Neuron (in vitro differentiated cells): ENCODE measurements around the gene ALOX15B.
"Not testable (repeated sequence)": the region's sequence is repeated elsewhere in the genome, so short reads cannot be mapped to it uniquely, and the experiment has no call there.

ENCODE experiments used
- H2AFZ ChIP-seq: one replicate; pipeline ENCODE4 v1.6.1; 2013; ENCODE audit warnings: low read depth, mild to moderate bottlenecking, inconsistent platforms, low read length, moderate library complexity
- H3K27me3 ChIP-seq: one replicate; pipeline ENCODE4 v1.6.1; 2013; ENCODE audit warnings: low read length; ENCODE audit not compliant: insufficient read depth
- H3K36me3 ChIP-seq: one replicate; pipeline ENCODE4 v1.6.1; 2013; ENCODE audit warnings: low read length; ENCODE audit not compliant: insufficient read depth
- H3K4me1 ChIP-seq: one replicate; pipeline ENCODE4 v1.6.1; 2013; ENCODE audit warnings: low read length; ENCODE audit not compliant: insufficient read depth
- H3K4me3 ChIP-seq: 2 replicates; pipeline ENCODE4 v1.5.1; 2013; ENCODE audit warnings: mild to moderate bottlenecking, low read length, moderate library complexity
- H3K9me3 ChIP-seq: one replicate; pipeline ENCODE4 v1.6.1; 2013; ENCODE audit warnings: low read length

The ALOX15B gene

DNA sequence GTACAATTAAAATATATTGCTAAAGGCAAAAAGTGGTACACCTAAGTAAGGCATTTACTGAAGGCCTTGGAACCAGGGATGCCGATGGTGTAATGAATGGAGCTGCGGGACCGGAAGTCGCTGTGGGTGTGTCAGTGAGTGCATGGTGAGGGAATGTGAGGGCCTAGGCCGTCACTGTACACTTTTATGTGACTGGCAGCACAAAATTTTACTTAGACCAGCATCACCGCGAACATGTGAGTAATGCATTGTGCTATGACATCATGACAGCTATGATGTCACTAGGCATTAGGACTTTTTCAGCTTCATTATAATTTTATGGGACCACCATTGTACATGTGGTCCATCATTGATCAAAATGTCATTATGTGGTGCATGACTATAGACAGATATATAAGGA, 14.7 kb downstream of the ALOX15B start:
- no peaks in the 10 kb centered on the region for H3K36me3 ChIP-seq
- H3K9me3 ChIP-seq: no peaks in the 10 kb centered on the region
- no peak overlapping the region for H3K4me3 ChIP-seq
- H2AFZ ChIP-seq: no peak overlapping the region
- H3K4me1 ChIP-seq: no peaks in the 10 kb centered on the region
- H3K27me3 ChIP-seq: peaks cover 13% of the 10 kb centered on the region

DNA sequence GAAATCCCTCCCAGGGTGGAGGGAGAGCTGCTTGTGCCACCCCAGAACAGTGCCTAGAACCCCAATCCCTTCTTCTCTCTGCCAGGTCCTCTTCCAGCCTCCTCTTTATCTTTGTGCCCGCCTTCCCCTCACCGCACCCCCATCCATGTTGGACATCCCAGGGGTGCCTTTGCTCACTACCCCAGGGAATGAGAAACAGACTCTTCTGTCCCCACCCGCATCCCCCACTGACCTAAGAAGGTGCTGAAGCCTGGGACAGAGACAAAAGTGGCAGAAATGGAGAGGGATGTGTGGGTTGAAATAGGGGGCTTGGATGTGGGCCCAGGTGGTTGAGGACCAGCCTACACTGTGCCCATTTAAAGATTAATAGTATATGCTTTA, 17.0 kb downstream of the ALOX15B start:
- no peaks in the 10 kb centered on the region for H3K9me3 ChIP-seq
- no peaks in the 10 kb centered on the region for H3K36me3 ChIP-seq
- no peaks in the 10 kb centered on the region for H3K4me1 ChIP-seq
- H3K27me3 ChIP-seq: peaks cover 31% of the 10 kb centered on the region
- no peak overlapping the region for H3K4me3 ChIP-seq
- H2AFZ ChIP-seq: no peak overlapping the region

DNA sequence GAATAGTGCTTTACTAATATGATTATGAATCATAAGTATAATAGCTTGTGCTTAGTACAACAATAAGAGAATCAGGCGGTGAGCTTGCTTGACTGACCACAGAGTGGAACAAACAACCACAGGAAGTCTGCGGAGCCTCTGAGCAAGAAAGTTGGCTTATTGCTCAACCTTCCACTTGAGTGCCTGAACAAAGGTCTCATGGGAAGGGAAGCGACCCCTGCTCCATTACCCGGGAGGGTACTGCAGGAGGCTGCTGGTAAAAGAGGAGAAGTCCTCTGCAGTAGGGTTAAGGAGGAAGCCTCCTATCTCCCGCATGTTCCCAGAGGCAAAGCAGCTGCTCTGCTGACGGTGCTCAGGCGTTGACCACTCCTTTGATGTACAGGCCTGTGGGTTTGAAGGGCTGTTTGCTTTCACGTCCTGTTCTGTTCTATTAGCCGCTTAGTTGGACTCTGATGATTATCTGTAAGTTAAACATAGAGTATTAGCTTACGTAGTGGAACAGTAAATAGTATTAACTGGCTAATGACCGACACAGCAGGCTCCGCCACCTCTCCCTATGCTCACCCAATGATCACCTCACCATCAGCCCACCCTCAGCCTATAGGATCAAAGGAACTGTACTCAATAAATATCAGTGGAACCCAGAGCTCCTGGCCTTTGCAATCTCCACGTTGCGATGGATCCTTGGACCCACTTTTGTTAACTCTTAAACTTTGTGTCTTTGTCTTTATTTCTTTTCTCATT, 17.5 kb downstream of the ALOX15B start:
- no peaks in the 10 kb centered on the region for H3K4me1 ChIP-seq
- peaks cover 36% of the 10 kb centered on the region for H3K27me3 ChIP-seq
- no peak overlapping the region for H2AFZ ChIP-seq
- no peaks in the 10 kb centered on the region for H3K36me3 ChIP-seq
- H3K4me3 ChIP-seq: no peak overlapping the region
- H3K9me3 ChIP-seq: no peaks in the 10 kb centered on the region

DNA sequence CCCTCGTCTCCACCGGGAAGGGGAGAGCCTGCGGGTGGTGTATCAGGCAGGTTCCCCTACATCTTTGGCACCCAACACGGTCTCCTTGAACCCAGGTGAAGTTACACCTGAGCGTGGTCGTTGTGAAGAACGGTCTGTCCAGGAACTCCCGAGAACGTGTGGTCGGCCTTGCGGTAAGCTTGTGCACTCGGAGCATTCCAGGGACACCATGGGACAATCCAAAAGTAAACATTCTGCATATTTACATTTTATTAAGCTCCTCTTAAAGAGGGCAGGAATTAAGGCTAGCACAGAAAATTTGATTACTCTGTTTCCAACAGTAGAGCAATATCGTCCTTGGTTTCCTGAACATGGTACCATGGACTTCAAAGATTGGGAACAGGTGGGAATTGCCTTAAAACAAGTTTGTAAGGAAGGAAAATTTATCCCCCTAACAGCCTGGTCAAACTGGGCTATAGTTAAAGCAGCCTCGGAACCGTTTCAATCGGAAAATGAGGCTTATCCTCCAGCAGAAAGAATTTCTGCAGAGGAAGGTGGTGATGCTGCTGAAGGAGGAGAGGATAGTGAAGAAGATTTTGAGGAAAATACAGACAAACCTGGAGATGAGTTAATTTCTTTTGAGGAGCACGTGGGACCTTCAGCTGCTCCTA, 18.2 kb downstream of the ALOX15B start:
- no peak overlapping the region for H3K4me3 ChIP-seq
- H3K36me3 ChIP-seq: no peaks in the 10 kb centered on the region
- H3K4me1 ChIP-seq: no peaks in the 10 kb centered on the region
- H2AFZ ChIP-seq: no peak overlapping the region
- H3K9me3 ChIP-seq: no peaks in the 10 kb centered on the region
- peaks cover 34% of the 10 kb centered on the region for H3K27me3 ChIP-seq

DNA sequence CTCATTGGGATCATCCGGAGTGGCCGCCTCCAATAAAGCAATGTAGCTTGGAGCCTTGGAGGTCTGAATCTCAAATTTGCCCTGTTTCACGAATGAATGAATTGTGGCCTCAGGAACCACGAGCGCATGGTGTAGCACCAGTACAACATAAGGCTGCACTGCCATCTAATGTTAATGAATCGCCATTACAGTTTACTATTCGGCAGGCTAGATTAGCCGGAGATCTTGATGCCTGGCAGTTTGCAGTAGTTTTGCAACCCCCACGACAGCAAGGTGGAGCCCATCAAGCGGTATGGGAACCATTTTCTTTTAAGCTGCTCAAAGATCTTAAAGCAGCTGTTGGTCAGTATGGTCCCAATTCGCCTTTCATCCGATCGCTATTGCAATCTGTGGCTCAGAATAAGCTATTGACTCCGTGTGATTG, 18.8 kb downstream of the ALOX15B start:
- H2AFZ ChIP-seq: no peak overlapping the region
- H3K4me3 ChIP-seq: no peak overlapping the region
- H3K36me3 ChIP-seq: no peaks in the 10 kb centered on the region
- H3K27me3 ChIP-seq: peaks cover 39% of the 10 kb centered on the region
- no peaks in the 10 kb centered on the region for H3K4me1 ChIP-seq
- no peaks in the 10 kb centered on the region for H3K9me3 ChIP-seq

DNA sequence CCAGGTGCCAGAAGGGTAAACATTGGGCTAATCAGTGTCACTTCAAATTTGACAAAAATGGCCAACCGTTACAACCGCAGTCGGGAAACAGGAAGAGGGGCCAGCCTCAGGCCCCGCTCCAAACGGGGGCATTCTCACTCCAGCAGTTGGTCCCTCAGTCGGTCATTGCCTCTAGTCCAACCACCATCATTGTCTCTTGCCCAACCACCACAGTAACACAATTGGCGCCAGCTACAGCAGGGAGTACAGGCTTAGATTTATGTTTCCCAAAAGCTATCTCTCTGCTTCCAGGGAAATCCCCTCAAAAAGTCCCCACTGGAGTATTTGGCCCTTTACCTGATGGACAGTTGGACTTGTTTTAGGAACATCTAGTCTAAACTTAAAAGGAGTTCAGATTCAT, 20.3 kb downstream of the ALOX15B start:
- Histone ChIP-seq H3K4me1 (no peaks in the 10 kb centered on the region), H3K36me3 (no peaks in the 10 kb centered on the region), H3K9me3 (no peaks in the 10 kb centered on the region), H3K4me3 (no peak overlapping the region), H3K27me3 (peaks cover 49% of the 10 kb centered on the region), H2AFZ (no peak overlapping the region)

DNA sequence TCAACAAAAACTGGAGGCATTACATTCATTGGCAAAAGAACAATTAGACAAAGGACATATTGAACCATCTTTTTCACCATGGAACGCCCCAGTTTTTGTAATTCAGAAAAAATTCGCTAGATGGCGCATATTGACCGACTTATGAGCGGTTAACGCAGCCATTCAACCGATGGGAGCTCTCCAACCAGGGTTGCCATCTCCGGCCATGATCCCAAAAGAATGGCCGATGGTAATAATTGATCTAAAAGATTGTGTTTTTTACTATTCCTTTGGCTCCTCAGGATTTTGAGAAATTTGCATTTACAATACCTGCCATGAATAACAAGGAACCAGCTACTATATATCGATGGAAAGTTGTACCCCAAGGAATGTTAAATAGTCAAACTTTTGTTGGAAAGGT, 21.4 kb downstream of the ALOX15B start:
- H3K27me3 ChIP-seq: peaks cover 59% of the 10 kb centered on the region
- H3K36me3 ChIP-seq: no peaks in the 10 kb centered on the region
- no peaks in the 10 kb centered on the region for H3K4me1 ChIP-seq
- no peak overlapping the region for H2AFZ ChIP-seq
- no peaks in the 10 kb centered on the region for H3K9me3 ChIP-seq
- H3K4me3 ChIP-seq: no peak overlapping the region

DNA sequence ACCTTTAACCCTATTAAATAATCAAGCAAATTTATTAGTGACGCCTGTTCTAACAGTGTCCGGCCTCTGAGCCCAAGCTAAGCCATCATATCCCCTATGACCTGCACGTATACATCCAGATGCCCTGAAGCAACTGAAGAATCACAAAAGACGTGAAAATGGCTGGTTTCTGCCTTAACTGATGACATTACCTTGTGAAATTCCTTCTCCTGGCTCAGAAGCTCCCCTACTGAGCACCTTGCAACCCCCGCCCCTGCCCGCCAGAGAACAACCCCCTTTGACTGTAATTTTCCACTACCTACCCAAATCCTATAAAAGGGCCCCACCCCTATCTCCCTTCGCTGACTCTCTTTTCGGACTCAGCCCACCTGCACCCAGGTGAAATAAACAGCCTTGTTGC, 23.0 kb downstream of the ALOX15B start:
- H3K9me3 ChIP-seq, H3K36me3 ChIP-seq, H2AFZ ChIP-seq, H3K4me1 ChIP-seq, H3K4me3 ChIP-seq: not testable (repeated sequence)
- peaks cover 65% of the 10 kb centered on the region for H3K27me3 ChIP-seq

DNA sequence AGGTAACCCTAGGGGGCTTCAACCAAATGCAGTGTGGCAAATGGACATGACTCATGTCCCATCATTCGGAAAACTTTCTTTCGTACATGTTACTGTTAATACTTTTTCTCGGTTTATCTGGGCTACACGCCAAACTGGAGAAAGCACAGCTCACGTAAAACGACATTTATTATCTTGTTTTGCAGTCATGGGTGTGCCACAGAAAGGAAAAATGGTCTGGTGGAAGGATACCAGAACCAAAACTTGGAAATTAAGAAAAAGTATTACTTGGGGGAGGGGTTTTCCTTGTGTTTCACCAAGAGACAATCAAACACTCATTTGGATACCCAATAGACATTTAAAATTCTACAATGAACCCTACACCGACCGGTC, 23.6 kb downstream of the ALOX15B start:
- H3K4me3 ChIP-seq: no peak overlapping the region
- H3K27me3 ChIP-seq: peaks cover 71% of the 10 kb centered on the region
- H3K9me3 ChIP-seq: no peaks in the 10 kb centered on the region
- H2AFZ ChIP-seq: no peak overlapping the region
- no peaks in the 10 kb centered on the region for H3K4me1 ChIP-seq
- no peaks in the 10 kb centered on the region for H3K36me3 ChIP-seq

DNA sequence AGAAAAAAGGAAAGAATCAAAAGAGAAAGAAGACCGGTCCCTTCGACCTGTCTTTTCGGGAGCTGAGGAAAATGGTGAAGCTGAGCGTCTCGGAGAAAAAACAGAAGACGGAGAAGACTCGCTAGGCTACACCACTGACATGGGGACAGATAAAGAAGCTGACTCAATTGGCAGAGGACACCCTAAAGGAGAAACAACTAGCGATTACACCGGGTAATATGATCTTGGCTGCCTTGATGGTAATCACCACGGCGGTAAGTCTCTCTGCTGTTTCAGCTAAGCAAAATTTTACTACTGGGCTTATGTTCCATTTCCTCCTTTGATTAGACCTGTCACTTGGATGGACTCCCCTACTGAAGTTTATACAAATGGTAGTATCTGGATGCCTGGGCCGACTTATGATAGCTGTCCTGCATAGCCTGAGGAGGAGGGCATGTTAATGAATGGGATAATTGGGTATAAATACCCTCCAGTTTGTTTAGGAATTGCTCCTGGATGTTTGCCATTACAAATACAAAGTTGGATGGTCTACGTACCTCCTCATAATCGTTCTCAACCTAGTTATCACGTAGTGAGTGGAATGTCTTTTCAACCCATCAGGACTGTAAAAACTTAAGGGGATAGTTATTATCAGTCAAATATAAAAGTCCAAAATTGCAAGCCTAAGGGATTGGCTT, 24.1 kb downstream of the ALOX15B start:
- H3K4me1 ChIP-seq: no peaks in the 10 kb centered on the region
- no peaks in the 10 kb centered on the region for H3K9me3 ChIP-seq
- H3K27me3 ChIP-seq: peaks cover 74% of the 10 kb centered on the region
- no peaks in the 10 kb centered on the region for H3K36me3 ChIP-seq
- H3K4me3 ChIP-seq: no peak overlapping the region
- no peak overlapping the region for H2AFZ ChIP-seq

DNA sequence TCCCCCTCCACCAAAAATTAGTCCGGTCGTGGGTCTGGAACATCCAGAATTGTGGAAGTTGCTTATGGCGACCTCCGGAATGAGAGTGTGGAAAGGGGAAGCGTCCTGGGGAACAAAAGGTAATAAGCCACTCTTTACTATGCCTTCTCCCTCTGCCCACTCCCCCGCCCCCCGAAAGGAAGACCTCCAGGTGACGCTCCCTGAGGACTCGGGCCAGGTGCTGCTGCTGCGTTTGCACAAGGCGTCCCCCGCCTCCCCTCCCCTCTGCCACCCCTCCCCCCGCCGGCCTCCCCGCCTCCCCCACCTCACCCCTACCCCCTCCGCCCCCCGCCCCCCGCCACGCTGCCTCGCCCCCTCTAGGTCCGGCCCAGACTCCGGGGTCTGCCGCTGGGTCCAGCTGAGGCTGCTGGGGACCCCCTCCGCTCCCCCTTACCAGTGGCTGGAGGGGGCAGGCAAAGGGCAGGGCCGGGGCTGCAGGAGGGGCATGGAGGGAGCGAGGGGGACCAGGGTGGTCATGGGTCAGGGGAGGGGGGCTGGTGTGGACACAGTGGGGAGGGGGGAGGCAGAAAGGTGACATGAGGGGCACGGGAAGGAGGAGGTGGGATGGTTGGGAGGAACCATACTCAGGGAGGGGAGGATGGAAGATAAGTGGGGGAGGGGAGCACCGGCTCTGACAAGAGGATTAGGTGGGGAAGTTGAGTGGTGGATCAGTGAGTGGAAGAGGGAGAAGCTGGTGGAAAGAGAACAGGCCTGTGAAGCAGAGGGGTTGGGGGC, 25.1 kb downstream of the ALOX15B start:
- Histone ChIP-seq H3K4me1 (no peaks in the 10 kb centered on the region), H3K27me3 (peaks cover 79% of the 10 kb centered on the region), H3K9me3 (no peaks in the 10 kb centered on the region), H3K4me3 (no peak overlapping the region), H3K36me3 (no peaks in the 10 kb centered on the region), H2AFZ (no peak overlapping the region)

DNA sequence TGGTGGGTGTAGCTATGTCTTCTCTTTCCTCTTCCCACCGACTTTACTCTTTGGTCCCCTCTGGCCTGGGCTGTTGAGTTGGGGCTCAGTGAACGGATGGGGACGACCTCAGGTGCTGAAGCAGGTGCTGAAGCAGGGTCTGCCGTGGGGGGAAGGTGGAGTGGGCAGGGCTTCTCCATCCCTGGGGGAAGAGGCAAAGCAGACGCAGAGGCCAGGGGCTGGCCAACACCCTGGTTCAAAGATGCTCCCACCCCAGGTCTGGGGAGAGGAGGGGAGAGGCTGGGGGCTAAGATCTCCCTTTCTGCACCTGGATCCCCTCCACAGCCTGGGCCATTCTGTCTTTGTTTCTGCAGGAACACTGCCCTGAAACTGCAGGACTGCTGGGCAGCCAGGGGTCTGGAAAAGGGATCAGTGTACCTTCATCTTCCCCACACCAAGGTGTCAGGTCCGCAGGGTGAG, 25.7 kb downstream of the ALOX15B start:
- no peaks in the 10 kb centered on the region for H3K9me3 ChIP-seq
- no peak overlapping the region for H3K4me3 ChIP-seq
- peaks cover 80% of the 10 kb centered on the region for H3K27me3 ChIP-seq
- no peak overlapping the region for H2AFZ ChIP-seq
- H3K4me1 ChIP-seq: no peaks in the 10 kb centered on the region
- no peaks in the 10 kb centered on the region for H3K36me3 ChIP-seq
